RWPE1 (cell line): ENCODE measurements around the gene FLAD1.

ENCODE experiments used
- CTCF ChIA-PET: fragments of 350-600 bp; sonication (Branson Sonifier 250); formaldehyde crosslinking; extraction: SDS; loops from one replicate; lab custom pipeline; 2021; lab: Yijun Ruan, JAX
- POLR2A ChIA-PET: fragments of 400-600 bp; formaldehyde crosslinking; extraction: SDS; loops from one replicate; lab custom pipeline; 2020; ENCODE audit warnings: antibody characterized with exemption; ENCODE audit not compliant: low non-redundant PET; lab: Yijun Ruan, JAX
- DNase-seq: peaks from one replicate; pipeline ENCODE4 v3.0.0; 2012; ENCODE audit warnings: low spot score
- H3K27ac ChIP-seq: fragments of 450-650 bp; 2 replicates; pipeline ENCODE4 v1.5.1; 2017
- TF ChIP-seq, protein P1 (sequence below): fragments of 450-650 bp; conservative IDR thresholded peaks from 2 replicates; pipeline ENCODE4 v1.5.1; 2017; ENCODE audit warnings: low read depth, mild to moderate bottlenecking

FLAD1 gene

DNA sequence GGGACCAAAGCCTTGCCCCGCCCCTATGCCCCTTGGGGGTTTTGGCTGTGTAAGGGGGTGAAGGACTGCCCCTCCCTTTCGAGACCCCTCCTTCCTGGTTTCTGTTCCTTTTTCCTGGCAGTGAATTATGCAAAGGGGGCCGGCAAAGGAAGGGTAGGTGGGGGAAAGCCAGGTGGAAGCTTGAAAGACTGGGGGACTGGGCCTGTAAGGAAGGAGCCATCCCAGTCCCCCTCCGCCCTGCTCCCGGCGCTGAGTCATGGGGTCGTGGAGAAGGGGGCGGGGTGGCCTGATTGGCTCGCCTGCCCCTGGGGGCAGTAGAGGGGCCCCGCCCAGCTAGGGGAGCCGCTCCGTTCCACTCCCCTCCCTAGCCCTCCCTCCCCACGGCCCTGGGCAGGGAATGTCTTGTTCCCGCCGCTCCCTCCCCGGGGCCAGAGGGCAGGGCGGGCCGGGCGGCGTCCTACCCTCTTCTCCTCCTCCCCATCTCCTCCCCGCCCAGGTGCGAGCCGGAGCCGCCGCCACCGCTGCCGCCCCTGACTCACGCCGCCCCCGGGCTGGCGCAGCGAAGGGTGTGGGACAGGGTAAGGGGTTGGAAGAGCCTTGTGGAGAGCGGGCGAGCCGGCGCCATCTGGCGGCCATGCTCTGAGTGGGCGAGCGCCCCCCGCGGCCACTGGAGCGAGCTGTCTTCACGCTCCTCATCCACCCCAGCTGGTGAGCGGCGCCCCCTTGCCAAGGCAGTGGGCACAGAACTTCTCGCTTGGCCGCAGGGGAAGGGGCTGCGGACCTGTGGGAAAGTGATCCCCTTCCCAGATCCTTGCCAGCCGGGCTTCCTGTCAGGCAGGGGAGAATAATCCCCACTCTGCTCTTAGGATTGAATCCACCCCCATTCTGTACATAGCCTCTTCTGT, 34.1 kb downstream of the FLAD1 start:
- ChIA-PET CTCF (interaction anchor here (0.5 to 2.7 kb wide), 31 partner anchors 9 to 845 kb away, joined by 3 to 26 read pairs (median 4); partner anchors contain the start of genes ADAM15, CKS1B, DCST1 and DCST2), POLR2A (no interaction called here)
- TF ChIP-seq, protein P1, sequence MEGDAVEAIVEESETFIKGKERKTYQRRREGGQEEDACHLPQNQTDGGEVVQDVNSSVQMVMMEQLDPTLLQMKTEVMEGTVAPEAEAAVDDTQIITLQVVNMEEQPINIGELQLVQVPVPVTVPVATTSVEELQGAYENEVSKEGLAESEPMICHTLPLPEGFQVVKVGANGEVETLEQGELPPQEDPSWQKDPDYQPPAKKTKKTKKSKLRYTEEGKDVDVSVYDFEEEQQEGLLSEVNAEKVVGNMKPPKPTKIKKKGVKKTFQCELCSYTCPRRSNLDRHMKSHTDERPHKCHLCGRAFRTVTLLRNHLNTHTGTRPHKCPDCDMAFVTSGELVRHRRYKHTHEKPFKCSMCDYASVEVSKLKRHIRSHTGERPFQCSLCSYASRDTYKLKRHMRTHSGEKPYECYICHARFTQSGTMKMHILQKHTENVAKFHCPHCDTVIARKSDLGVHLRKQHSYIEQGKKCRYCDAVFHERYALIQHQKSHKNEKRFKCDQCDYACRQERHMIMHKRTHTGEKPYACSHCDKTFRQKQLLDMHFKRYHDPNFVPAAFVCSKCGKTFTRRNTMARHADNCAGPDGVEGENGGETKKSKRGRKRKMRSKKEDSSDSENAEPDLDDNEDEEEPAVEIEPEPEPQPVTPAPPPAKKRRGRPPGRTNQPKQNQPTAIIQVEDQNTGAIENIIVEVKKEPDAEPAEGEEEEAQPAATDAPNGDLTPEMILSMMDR: peak; percentile 99
- peak overlapping the region; percentile 100 for H3K27ac ChIP-seq
- DNase-seq: peak; percentile 93

DNA sequence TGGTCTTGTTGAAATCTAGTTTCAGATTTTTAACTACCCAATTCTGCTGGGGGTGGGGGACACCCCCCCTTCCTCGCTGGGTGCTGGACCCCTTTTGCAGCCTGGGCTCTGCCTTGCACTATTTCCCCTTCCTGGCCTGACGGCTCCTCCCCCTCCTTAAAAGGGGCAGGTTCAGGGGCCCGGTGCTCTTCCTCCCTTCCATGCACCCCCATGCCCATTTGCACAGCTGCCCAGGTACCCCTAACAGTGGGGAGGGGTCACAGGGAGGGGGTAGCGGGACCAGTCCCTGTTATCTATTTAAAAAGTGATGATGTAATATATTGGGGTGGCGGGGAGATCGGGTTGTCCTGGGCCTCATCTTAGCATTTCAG, 34.8 kb downstream of the FLAD1 start:
- TF ChIP-seq, protein P1: no peak
- POLR2A ChIA-PET: no interaction called here
- H3K27ac ChIP-seq: peak overlapping the region; percentile 100
- CTCF ChIA-PET: interaction anchor here (0.5 to 2.7 kb wide), 29 partner anchors 10 to 844 kb away, joined by 3 to 26 read pairs (median 4); partner anchors contain the start of genes ADAM15, CKS1B, DCST1 and DCST2
- DNase-seq: no peak

DNA sequence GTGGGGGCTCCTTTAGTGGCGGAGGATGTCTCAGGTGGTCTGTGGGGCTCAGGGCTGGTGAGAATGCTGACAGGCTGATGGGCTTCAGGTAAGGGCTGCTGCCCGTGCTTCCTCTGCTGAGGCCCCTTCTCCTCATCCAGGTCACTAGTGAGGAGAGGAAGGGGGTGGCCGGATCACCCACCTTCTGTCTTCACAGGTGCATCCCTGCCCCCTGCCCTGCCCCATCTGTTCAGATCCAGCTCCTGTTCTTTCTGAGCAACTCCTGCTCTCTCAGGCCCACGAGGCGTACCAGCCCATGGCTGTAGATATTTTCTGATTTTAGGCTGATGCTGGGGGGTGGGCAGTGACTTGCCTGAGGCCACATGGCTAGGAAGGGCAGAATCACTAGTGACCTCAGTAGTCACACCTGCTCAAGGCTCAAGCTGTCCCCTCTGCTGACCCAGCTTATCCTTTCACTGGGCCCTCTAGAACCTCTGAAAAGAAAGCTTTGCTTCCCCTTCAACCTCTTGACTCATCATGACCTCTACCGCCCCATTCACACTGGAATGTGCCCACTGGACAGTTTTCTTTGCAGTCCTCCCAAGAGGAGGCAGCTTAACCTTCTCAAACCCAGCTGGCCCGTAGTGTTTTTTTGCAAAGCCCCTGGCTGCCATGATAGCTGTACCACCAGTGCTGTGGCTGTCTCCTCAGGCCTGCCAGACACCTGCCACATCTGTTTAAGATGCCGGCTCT, 35.6 kb downstream of the FLAD1 start:
- TF ChIP-seq, protein P1: no peak
- CTCF ChIA-PET: interaction anchor here (0.6 to 1.7 kb wide), 4 partner anchors 19 to 49 kb away, joined by 3 to 11 read pairs (median 4); partner anchors contain the start of gene CKS1B
- no peak for DNase-seq
- POLR2A ChIA-PET: no interaction called here
- peak overlapping the region; percentile 100 for H3K27ac ChIP-seq

DNA sequence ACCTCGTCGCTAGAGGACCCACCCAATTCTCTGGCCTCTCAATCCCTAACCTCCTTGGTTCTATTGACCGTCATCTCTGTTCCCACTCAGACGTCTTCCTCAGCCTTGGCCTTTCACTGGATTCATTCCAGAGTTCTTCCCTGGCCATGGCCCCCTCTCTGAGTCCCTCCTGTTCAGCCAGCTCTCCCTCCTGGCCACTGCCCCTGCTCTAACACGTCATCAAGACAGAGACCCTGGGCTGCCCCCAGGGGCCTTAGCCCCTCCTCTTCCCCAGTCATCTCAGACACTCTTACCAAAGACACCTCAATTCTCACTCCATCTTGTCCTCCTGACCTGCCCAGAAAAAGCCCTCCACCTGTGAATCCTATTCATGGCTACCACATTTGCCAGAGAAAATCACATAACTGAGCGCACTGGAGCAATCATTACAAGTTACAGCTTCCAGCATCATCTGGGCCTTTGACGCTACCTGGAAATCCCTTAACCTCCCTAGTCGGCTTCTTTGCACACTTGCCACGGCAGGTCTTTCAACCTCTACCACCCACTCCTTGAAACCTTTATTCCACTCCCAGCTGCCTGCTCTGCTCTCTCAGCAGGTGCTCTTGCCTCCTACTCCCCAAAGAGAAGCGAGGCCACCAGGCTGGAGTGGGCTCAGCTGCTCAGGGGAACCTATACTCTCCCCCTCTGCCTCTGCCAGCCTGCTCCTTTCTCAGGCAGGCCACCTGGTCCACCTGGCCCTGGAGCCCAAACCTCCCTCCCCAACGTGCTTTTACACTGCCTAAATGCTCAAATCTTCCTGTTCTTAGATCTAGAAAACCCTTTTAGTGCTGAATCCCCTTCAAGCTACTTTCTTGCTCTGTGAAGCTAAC, 36.5 kb downstream of the FLAD1 start:
- ChIA-PET CTCF (interaction anchor here (0.6 to 1.7 kb wide), 2 partner anchors 18 to 39 kb away, joined by 3 to 4 read pairs; no protein-coding TSS in a partner anchor), POLR2A (no interaction called here)
- DNase-seq: no peak
- TF ChIP-seq, protein P1: no peak
- H3K27ac ChIP-seq: peak overlapping the region; percentile 100

DNA sequence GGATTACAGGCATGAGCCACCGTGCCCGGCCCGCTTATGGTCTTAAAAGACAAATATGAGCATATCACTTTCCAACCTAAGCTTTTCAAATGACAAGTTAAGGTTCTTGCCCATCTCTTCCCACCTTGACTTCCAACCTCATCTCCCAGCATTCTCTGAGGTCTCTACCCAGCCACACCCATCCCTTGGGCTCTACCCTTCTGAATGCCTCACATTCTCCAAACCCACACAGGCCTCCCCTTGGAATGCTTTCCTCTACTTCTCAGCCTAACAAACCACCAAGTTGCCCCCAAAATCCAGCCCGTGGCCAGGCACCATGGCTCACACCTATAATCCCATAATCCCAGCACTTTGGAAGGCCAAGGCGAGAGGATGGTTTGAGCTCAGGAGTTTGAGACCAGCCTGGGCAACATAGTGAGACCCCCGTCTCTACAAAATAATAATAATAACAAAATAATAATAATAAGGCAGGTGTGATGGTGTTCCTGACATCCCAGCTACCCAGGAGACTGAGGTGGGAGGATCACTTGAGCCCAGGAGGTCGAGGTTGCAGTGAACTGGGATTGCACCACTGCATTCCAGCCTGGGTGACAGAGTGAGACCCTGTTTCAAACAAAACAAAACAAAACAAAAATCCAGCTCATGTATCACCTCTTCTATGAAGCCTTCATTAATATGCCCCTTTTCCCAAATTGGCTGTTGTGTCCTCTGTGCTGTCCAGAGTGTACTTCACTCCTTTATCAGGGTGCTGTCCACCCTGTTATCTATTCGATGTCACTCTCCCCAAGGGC, 39.2 kb downstream of the FLAD1 start:
- TF ChIP-seq, protein P1: no peak
- H3K27ac ChIP-seq: peak overlapping the region; percentile 100
- POLR2A ChIA-PET: no interaction called here
- no peak for DNase-seq
- CTCF ChIA-PET: interaction anchor here (0.6 to 1.7 kb wide), 5 partner anchors 21 to 609 kb away, joined by 4 to 5 read pairs (median 4); no protein-coding TSS in a partner anchor
